GM12878 (cell line): ENCODE measurements around the gene SDCCAG8. TPM values are rescaled to one million over a fixed set of nuclear protein-coding genes. Genes with fewer than 3 reads are reported as not detected.
A peak's percentile ranks its signal among the peaks of the same experiment; 100 is the strongest.

ENCODE experiments used
- HDGF ChIP-seq: fragments of 450-650 bp; IDR thresholded peaks from 2 replicates; pipeline ENCODE4 v1.6.1; 2016; ENCODE audit warnings: antibody characterized with exemption
- LARP7 ChIP-seq: fragments of 450-650 bp; IDR thresholded peaks from 2 replicates; pipeline ENCODE4 v1.6.1; 2017; ENCODE audit warnings: mild to moderate bottlenecking
- MEF2A ChIP-seq: IDR thresholded peaks from 2 replicates; pipeline ENCODE4 v1.6.1; 2011; ENCODE audit warnings: low read depth, mild to moderate bottlenecking, low read length, moderate library complexity; ENCODE audit not compliant: insufficient read depth
- MTA3 ChIP-seq: IDR thresholded peaks from 2 replicates; pipeline ENCODE4 v1.6.1; 2012; ENCODE audit warnings: low read length, inconsistent platforms, borderline replicate concordance
- POLR2A ChIP-seq: IDR thresholded peaks from 2 replicates; pipeline ENCODE4 v1.6.1; 2011; ENCODE audit warnings: low read depth, mild to moderate bottlenecking, low read length
- POLR2AphosphoS5 ChIP-seq: IDR thresholded peaks from 2 replicates; pipeline ENCODE4 v1.6.1; 2011; ENCODE audit warnings: mild to moderate bottlenecking, low read length, inconsistent platforms
- RBBP5 ChIP-seq: fragments of 200-600 bp; sonication (generic); conservative IDR thresholded peaks from 2 replicates; pipeline ENCODE4 v1.6.1; 2016
- SMARCA5 ChIP-seq: fragments of 450-650 bp; IDR thresholded peaks from 2 replicates; pipeline ENCODE4 v1.6.1; 2017; ENCODE audit warnings: mild to moderate bottlenecking
- SP1 ChIP-seq: IDR thresholded peaks from one replicate; pipeline ENCODE4 v1.6.1; 2011; ENCODE audit warnings: low read depth, low read length
- SPI1 ChIP-seq: IDR thresholded peaks from 2 replicates; pipeline ENCODE4 v1.6.1; 2011; ENCODE audit warnings: low read depth, mild to moderate bottlenecking, low read length, moderate library complexity, borderline replicate concordance; ENCODE audit not compliant: insufficient read depth
- STAT3 ChIP-seq: IDR thresholded peaks from 2 replicates; pipeline ENCODE4 v1.6.1; 2011; ENCODE audit warnings: low read depth, low read length, improper control_type of control experiment
- TARDBP ChIP-seq: IDR thresholded peaks from 2 replicates; pipeline ENCODE4 v1.6.1; 2016; ENCODE audit warnings: borderline replicate concordance
- TCF12 ChIP-seq: IDR thresholded peaks from 2 replicates; pipeline ENCODE4 v1.6.1; 2011; ENCODE audit warnings: low read depth, mild to moderate bottlenecking, low read length
- YY1 ChIP-seq: IDR thresholded peaks from 2 replicates; pipeline ENCODE4 v1.6.1; 2011; ENCODE audit warnings: low read depth, mild to moderate bottlenecking, low read length
- ZNF384 ChIP-seq: IDR thresholded peaks from 2 replicates; pipeline ENCODE4 v1.6.1; 2012; ENCODE audit warnings: low read depth, mild to moderate bottlenecking, low read length, improper control_type of control experiment, borderline replicate concordance
- polyA plus RNA-seq, 11 experiments: library from polyadenylated mRNA; depleted of rRNA in 4 of 11; unstranded in 6 of 11; stranded (reverse) in 5 of 11; fragments of >200 nt; fragmentation: Nextera tagmentation in 4 of 11; fragmentation: Illumina TruSeq in 1 of 11; extraction: Ambion mirVana in 4 of 11; extraction: Trizol in 1 of 11; gene quantifications; 1 replicate in 1 of 11; 2 replicates in 10 of 11; pipeline versions ENCODE4 v1.2.1 to v1.2.3, GENCODE V29; 2011 to 2016; ENCODE audit warnings: inconsistent platforms in 2 of 11, missing spikeins in 2 of 11, low read depth in 1 of 11
- total RNA-seq, 4 experiments: library from RNA; depleted of rRNA in 3 of 4; stranded (reverse); fragments of >200 nt in 3 of 4; fragmentation: Illumina TruSeq in 1 of 4; extraction: Trizol in 1 of 4; gene quantifications; 2 replicates each; pipeline versions ENCODE4 v1.2.1 to v1.2.3, GENCODE V29; 2013 to 2021
- TF ChIP-seq, protein P1 (sequence below): IDR thresholded peaks from 2 replicates; pipeline ENCODE4 v1.6.1; 2012; ENCODE audit warnings: improper control_type of control experiment, low read depth, low read length; ENCODE audit not compliant: insufficient replicate concordance
- TF ChIP-seq, protein P2 (sequence below): fragments of 450-650 bp; formaldehyde crosslinking; IDR thresholded peaks from 2 replicates; pipeline ENCODE4 v1.4.0; 2022; ENCODE audit warnings: mild to moderate bottlenecking, moderate library complexity
- TF ChIP-seq, protein P3 (sequence below): IDR thresholded peaks from 2 replicates; pipeline ENCODE4 v1.6.1; 2012; ENCODE audit warnings: low read depth, low read length, improper control_type of control experiment
- TF ChIP-seq, protein P4 (sequence below): fragments of 450-650 bp; IDR thresholded peaks from 2 replicates; pipeline ENCODE4 v1.6.1; 2016; ENCODE audit warnings: mild to moderate bottlenecking

Gene SDCCAG8
- total and polyA plus RNA-seq, 10 of the 15 experiments (the other 5 are each of a cell fraction or from before 2014, with no cell fraction given) = 15.0 to 25.6 (median 20.6) TPM

DNA sequence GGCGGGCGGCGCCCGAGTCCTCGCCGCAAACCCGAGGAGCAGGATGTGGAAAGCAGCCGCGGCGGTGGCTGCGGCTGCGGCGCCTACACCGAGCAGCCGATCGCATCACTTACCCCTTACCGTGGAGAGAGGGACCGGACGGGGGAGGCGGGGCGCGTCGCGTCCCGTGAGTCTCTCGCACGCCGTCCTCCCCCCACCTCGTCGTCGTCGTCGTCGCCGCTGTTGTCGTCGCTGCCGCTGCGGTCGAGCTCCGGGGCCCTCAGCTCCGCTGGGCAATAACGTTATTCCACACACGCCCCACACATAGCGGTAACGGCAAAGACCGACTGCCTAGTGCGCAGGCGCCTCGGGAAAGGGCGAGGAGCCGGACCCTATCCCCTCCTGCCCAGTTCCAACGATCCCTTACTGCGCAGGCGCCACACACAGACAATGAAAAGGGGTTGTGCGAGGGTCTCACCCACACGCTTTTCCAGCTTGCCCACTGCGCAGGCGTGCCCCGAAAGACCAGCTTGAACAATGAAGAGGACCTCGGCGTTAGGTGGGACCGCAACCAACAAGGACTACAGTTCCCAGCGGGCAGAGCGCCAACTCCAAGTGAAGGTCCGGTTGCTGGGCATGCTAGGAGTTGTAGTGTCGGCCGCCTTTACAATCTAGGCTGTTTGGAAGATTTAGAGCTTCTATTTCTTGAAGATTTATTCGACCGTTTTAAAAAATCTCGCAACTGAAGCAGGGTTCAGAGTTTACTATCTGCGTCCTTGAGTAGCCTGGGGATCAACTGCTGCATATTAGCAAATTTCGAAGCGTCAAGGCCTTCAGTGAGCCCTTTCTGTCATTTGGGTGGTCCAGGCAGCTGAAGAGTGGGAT lies 682 bp upstream of the SDCCAG8 start, which contains the start of gene CEP170 (continued):
- TF ChIP-seq, protein P1, sequence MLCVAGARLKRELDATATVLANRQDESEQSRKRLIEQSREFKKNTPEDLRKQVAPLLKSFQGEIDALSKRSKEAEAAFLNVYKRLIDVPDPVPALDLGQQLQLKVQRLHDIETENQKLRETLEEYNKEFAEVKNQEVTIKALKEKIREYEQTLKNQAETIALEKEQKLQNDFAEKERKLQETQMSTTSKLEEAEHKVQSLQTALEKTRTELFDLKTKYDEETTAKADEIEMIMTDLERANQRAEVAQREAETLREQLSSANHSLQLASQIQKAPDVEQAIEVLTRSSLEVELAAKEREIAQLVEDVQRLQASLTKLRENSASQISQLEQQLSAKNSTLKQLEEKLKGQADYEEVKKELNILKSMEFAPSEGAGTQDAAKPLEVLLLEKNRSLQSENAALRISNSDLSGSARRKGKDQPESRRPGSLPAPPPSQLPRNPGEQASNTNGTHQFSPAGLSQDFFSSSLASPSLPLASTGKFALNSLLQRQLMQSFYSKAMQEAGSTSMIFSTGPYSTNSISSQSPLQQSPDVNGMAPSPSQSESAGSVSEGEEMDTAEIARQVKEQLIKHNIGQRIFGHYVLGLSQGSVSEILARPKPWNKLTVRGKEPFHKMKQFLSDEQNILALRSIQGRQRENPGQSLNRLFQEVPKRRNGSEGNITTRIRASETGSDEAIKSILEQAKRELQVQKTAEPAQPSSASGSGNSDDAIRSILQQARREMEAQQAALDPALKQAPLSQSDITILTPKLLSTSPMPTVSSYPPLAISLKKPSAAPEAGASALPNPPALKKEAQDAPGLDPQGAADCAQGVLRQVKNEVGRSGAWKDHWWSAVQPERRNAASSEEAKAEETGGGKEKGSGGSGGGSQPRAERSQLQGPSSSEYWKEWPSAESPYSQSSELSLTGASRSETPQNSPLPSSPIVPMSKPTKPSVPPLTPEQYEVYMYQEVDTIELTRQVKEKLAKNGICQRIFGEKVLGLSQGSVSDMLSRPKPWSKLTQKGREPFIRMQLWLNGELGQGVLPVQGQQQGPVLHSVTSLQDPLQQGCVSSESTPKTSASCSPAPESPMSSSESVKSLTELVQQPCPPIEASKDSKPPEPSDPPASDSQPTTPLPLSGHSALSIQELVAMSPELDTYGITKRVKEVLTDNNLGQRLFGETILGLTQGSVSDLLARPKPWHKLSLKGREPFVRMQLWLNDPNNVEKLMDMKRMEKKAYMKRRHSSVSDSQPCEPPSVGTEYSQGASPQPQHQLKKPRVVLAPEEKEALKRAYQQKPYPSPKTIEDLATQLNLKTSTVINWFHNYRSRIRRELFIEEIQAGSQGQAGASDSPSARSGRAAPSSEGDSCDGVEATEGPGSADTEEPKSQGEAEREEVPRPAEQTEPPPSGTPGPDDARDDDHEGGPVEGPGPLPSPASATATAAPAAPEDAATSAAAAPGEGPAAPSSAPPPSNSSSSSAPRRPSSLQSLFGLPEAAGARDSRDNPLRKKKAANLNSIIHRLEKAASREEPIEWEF = no peak
- TF ChIP-seq SPI1 (no peak), SMARCA5 (peak; percentile 77), STAT3 (no peak), MTA3 (no peak), MEF2A (no peak), ZNF384 (no peak), TARDBP (peak; percentile 77), SP1 (peak; percentile 24), YY1 (0 out of 2 replicates have a peak, but pooled peaks have one; percentile 65), LARP7 (peak; percentile 86), POLR2AphosphoS5 (peak; percentile 56; the same call in 1 of the 2 replicates), HDGF (peak; percentile 66; the same call in 1 of the 2 replicates), POLR2A (peak; percentile 85), RBBP5 (no peak), TCF12 (no peak)
- TF ChIP-seq, protein P2, sequence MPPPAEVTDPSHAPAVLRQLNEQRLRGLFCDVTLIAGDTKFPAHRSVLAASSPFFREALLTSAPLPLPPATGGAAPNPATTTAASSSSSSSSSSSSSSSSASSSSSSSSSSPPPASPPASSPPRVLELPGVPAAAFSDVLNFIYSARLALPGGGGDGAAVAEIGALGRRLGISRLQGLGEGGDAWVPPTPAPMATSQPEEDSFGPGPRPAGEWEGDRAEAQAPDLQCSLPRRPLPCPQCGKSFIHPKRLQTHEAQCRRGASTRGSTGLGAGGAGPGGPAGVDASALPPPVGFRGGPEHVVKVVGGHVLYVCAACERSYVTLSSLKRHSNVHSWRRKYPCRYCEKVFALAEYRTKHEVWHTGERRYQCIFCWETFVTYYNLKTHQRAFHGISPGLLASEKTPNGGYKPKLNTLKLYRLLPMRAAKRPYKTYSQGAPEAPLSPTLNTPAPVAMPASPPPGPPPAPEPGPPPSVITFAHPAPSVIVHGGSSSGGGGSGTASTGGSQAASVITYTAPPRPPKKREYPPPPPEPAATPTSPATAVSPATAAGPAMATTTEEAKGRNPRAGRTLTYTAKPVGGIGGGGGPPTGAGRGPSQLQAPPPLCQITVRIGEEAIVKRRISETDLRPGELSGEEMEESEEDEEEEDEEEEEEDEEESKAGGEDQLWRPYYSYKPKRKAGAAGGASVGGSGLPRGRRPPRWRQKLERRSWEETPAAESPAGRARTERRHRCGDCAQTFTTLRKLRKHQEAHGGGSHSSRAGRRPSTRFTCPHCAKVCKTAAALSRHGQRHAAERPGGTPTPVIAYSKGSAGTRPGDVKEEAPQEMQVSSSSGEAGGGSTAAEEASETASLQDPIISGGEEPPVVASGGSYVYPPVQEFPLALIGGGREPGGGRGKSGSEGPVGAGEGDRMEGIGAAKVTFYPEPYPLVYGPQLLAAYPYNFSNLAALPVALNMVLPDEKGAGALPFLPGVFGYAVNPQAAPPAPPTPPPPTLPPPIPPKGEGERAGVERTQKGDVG (CRISPR knock-in tag) = no peak
- TF ChIP-seq, protein P3, sequence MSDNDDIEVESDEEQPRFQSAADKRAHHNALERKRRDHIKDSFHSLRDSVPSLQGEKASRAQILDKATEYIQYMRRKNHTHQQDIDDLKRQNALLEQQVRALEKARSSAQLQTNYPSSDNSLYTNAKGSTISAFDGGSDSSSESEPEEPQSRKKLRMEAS = peak; percentile 7; the same call in 1 of the 2 replicates
- TF ChIP-seq, protein P4, sequence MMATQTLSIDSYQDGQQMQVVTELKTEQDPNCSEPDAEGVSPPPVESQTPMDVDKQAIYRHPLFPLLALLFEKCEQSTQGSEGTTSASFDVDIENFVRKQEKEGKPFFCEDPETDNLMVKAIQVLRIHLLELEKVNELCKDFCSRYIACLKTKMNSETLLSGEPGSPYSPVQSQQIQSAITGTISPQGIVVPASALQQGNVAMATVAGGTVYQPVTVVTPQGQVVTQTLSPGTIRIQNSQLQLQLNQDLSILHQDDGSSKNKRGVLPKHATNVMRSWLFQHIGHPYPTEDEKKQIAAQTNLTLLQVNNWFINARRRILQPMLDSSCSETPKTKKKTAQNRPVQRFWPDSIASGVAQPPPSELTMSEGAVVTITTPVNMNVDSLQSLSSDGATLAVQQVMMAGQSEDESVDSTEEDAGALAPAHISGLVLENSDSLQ = 0 out of 2 replicates have a peak, but pooled peaks have one; percentile 10
